Measurements from ENCODE around the gene FGF5.

The FGF5 gene

GRCh38 chr4:80254114-80254513 lies 12.3 kb upstream of the FGF5 start:
- no peak for TF ChIP-seq CTCF (IDR thresholded peaks at IDR 0.05)

- no peak for TF ChIP-seq CTCF (IDR thresholded peaks at IDR 0.05)
Observed at GRCh38 chr4:80255329-80256095, 11.0 kb upstream of the FGF5 start.

- no peak for TF ChIP-seq CTCF (IDR thresholded peaks at IDR 0.05)
Observed at GRCh38 chr4:80257851-80258250, 8.6 kb upstream of the FGF5 start.

GRCh38 chr4:80259012-80259411 lies 7.5 kb upstream of the FGF5 start:
- TF ChIP-seq CTCF (IDR thresholded peaks at IDR 0.05), result no peak

GRCh38 chr4:80259817-80260216 lies 6.6 kb upstream of the FGF5 start:
- TF ChIP-seq CTCF (IDR thresholded peaks at IDR 0.05), result no peak

GRCh38 chr4:80261989-80262600 lies 4.4 kb upstream of the FGF5 start:
- TF ChIP-seq CTCF (IDR thresholded peaks at IDR 0.05), result no peak

GRCh38 chr4:80263541-80264351 lies 2.7 kb upstream of the FGF5 start:
- no peak for TF ChIP-seq CTCF (IDR thresholded peaks at IDR 0.05)

All from LNCAP (cell line).